Activated CD4-positive, alpha-beta T cell treated with anti-CD3 and anti-CD28 coated beads, Interleukin-2, amount 50 U/mL, for 16 hours (primary cell): Measurements from ENCODE around the gene DPP7.
"Not testable (repeated sequence)": the region's sequence is repeated elsewhere in the genome, so short reads cannot be mapped to it uniquely, and the experiment has no call there.

ENCODE experiments used
- DNase-seq: peaks from one replicate; pipeline ENCODE4 v3.0.0-alpha.2; 2020

Gene DPP7

GRCh38 chr9:137069508-137070091 is 44.9 kb downstream of the DPP7 start:
- no peak for DNase-seq

GRCh38 chr9:137068539-137069507 is 45.7 kb downstream of the DPP7 start:
- no peak for DNase-seq

DNA sequence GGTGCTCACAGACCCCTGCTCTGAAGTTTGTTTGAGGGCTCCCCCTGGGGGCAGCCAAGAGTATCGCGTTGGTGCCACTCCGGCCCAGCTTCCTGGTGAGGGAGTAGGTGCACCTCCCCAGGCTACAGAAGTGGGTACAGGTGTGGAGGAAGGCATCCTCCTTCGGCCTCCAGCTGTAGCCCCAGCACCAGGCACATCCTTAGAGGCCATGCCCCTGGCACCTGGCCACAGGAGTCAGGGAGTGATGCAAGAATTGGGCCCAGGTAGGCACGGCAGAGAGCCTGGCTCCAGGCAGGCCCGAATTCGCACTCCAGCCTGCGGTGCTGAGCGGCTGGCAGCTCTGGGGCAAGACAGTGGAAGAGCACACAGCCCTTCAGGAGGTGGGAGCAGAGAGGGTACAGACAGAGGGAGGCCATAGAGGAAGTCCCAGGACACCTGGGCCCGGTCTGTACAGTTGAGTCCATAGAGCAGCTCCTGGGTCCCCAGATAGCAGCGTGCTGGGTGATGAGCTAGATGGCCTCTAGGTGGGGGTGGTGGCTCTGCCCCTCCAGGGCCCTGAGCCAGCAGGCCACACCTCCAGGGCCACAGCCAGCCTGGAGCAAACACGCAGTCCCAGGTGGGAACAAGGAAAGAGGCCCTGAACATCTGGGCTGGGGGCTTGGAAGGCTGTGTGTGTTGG is 46.5 kb downstream of the DPP7 start:
- DNase-seq = peak; percentile 93

- DNase-seq = no peak
Observed at GRCh38 chr9:137066096-137066861, 48.3 kb downstream of the DPP7 start.

GRCh38 chr9:137065336-137065967 is 49.1 kb downstream of the DPP7 start:
- no peak for DNase-seq

DNA sequence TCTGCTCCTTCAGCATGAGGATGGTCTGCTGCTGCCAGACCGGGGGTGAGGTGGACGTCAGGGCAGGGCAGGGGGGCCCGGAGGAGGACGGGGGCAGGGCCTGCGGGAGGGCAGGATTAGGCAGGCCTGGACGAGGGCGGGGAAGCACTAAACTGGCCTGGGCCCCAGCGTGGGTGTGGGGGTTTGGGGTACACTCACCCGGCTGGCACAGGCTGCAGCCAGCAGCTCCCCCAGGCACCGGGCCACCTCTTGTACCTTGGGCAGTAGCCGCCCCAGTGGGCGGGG is 49.7 kb downstream of the DPP7 start:
- no peak for DNase-seq

- DNase-seq = peak; percentile 55
Observed at GRCh38 chr9:137064027-137064879, 50.3 kb downstream of the DPP7 start.

GRCh38 chr9:137063311-137064026 is 51.1 kb downstream of the DPP7 start:
- DNase-seq = no peak

DNA sequence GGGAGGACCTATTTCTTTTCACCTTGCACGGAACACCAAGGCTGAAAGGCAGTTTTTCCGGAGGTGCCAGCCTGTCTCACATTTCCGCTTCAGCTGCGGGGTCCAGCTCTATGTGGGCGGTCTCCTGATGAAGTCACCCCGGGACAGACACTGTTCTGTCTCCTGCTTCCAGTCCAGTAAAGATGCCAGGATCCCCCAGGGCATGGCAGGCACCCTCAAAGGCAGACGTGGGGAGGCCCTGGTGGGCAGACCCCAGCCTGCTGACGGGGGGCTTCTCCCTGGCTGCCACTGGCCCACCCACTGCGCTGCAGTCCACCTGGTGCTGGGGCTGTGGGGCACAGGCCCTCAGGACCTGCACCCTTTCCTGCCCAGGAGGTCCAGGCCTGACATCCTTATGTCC is 51.7 kb downstream of the DPP7 start:
- DNase-seq = not testable (repeated sequence)

DNA sequence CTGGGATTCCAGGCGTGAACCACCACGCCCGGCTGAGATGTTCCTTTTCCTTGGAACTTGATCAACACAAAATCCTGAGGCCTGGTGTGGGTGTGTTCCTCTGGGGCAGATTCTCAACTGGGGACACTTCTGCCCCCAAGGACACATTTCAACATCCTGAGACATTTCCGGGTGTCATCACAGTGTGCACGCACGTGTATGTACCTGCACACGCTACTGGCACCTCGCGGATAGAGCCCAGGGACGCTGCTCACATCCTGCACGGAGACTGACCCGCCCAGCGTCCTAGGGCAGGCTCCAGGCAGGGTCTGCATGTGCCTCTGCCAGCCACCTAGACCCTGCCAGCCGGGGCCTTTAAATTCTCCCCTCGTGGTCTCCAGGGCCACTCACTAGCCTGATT is 52.1 kb downstream of the DPP7 start:
- DNase-seq = no peak
